Gastrocnemius medialis (tissue), 4 donors: ENCODE data around the gene DNM3.

Experiments
- POLR2A ChIP-seq, 2 donors: fragments of 450-650 bp; IDR thresholded peaks; one replicate each; pipeline ENCODE4 v1.6.1; 2017; ENCODE audit warnings: antibody characterized with exemption in 2 of 2, mild to moderate bottlenecking in 2 of 2, moderate library complexity in 2 of 2
- TF ChIP-seq, protein P1 (sequence below), 5 experiments: fragments of 450-650 bp in 3 of 5; fragments of 200-600 bp in 2 of 5; sonication (generic) in 2 of 5; IDR thresholded peaks in 4 of 5; conservative IDR thresholded peaks in 1 of 5; 1 replicate in 4 of 5; 2 replicates in 1 of 5; pipeline ENCODE4 v1.5.1; 2016 to 2019; ENCODE audit warnings: antibody characterized with exemption in 5 of 5, mild to moderate bottlenecking in 3 of 5, moderate library complexity in 3 of 5

DNA sequence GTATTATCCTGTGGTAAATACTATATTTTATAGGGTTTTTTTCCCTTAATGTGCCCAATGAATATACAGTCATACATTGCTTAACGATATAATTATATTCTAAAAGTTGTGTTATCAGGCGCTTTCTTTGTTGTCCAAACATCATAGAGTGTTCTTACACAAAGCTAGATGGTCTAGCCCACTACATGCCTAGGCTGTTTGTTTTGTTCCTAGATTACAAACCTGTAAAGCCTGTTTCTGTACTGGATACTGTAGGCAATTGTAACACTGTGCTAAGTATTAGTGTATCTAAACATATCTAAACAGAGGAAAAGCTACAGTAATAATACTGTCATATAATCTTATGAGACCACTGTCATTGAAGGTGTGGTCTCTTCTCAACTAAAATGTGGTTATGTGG, 336.6 kb downstream of the DNM3 start:
- TF ChIP-seq POLR2A (IDR thresholded peaks at IDR 0.05) = no peak
- TF ChIP-seq, protein P1, sequence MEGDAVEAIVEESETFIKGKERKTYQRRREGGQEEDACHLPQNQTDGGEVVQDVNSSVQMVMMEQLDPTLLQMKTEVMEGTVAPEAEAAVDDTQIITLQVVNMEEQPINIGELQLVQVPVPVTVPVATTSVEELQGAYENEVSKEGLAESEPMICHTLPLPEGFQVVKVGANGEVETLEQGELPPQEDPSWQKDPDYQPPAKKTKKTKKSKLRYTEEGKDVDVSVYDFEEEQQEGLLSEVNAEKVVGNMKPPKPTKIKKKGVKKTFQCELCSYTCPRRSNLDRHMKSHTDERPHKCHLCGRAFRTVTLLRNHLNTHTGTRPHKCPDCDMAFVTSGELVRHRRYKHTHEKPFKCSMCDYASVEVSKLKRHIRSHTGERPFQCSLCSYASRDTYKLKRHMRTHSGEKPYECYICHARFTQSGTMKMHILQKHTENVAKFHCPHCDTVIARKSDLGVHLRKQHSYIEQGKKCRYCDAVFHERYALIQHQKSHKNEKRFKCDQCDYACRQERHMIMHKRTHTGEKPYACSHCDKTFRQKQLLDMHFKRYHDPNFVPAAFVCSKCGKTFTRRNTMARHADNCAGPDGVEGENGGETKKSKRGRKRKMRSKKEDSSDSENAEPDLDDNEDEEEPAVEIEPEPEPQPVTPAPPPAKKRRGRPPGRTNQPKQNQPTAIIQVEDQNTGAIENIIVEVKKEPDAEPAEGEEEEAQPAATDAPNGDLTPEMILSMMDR (IDR thresholded peaks at IDR 0.05 in 4 of 5, conservative IDR thresholded peaks at IDR 0.05 in 1 of 5) = no peak
